GM21528 (cell line): Measurements from ENCODE around the gene CYP24A1.
A peak's percentile ranks its signal among the peaks of the same experiment; 100 is the strongest.

Source experiments
- ATAC-seq: cut with Tn5 transposase; IDR thresholded peaks from one replicate; pipeline ENCODE4 v1.9.1; 2021; ENCODE audit warnings: mild to moderate bottlenecking, moderate library complexity; ENCODE audit not compliant: unreplicated experiment, low FRiP score

Gene CYP24A1

DNA sequence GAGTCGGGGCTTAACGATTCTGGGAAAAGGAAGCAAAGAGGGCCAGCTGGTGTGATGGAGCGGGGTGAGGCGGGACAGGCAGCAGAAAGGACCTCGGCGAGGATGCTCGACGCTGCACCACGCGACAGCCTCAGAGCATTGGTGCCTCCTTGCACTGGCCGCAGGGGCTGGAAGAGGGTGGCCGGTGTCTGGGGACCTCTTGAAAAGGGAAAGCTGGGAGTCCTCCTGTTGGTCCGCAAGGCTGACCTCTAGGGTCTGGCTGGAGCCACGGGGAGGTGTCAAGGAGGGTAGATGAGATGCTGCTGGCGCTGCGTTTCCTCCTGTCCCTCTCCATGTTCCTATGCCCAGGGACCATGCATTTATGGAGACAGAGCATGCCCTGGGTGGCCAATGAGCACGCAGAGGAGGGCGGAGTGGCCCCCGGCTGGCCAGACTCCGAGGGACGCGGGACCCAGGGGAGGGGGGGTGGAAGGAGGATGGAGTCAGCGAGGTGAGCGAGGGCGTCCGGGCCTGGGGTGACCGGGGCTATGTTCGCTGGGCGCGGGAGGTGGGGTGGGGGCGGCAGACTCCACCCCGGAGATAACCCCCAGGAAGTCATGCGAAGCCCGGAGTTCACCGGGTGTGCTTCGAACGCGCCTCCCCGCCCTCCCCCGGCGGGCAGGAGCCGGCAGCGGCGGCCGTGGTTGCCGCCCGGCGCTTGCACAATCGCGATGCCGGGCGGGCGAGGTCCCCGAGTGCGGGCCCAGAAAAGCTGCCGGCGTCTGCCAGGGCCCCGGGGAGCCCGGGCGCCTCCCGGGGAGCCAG lies at the start of gene CYP24A1:
TSS of gene CYP24A1 (minus strand) at position 334 of the 804 bp plus-strand sequence. CDS start 407 bp downstream, outside the sequence.
- no peak for ATAC-seq

- no peak for ATAC-seq
These were observed 49.5 kb upstream of the CYP24A1 start for GRCh38 chr20:54223285-54223684.

DNA sequence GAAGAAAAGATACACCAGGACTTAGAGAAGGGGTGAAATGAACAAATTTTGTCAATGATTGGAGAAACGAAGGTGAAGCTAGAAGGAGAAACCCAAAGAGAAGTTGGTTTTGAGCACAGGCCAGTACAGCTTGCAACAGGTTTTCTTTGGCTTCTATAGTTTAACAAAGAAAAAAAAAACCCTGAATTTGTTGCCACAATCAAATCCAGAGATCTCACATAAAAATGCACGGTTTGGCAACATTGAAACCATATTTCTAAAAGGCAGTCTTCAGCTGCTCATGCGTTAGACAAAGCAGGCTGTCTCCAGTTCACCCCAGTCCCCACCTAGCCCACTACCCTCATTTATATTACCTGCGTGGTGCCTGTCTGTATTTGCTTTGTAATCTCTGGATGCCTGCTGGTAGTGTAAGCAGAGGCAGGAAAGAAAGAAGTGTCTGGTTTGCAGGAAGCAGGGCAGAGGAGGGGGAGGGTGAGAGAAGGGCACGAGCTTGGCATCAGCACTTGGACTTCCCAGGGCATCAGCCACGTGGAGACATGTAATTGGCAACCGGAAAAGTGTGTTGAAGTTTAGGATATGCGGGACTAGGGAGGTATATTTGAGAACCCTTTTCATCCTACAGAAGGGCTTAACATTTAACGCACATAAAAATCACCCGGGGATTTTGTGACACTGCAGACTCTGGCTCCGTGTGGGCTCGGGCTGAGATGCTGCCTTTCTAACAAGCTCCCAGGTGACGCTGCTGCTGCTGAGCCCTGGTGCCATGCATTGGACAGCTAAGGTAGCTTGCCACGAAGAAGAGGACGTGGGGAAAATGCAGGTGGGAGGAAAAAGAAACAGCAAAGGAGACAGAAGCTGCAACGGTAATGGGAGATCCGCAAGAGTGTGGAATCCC lies 48.5 kb upstream of the CYP24A1 start:
- no peak for ATAC-seq

DNA sequence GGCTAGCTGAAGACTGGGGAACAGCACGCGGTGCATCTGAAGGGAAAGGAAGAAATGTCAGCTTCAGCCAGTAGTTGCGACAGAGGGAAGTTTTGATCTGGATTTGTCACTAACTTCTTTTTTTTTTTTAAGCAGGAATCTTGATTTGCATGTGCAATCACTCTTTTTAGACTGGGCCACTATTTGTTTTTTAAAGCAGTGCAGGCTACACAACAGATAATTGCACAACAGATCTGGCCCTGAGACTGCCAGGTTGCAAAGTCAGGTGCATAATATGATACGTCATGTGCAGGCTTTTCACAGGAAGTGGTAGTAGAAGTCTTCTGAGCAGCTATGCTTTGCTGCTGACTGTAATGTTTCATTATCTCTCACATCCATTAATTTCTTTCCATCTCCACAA lies 47.6 kb upstream of the CYP24A1 start:
- ATAC-seq, result no peak

DNA sequence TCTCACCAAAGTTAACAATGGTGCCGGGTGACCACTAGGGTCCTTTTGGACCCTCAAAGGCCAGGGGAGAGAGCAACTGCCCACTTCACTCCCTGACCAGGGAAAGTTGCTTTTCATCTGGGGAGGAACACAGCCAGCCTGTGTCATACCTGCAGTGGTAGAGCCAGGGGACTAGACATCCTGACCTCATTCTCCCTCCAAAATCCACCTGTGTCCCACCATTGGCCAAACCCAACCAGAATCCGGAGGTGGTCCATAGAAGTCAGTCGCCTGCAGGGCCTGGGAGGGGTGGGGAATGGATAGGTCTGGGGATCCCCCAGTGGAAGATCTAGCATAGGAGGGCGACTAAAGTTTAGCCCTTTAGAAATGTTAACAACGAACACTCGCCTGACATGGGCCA lies 46.9 kb upstream of the CYP24A1 start:
- ATAC-seq, result no peak

DNA sequence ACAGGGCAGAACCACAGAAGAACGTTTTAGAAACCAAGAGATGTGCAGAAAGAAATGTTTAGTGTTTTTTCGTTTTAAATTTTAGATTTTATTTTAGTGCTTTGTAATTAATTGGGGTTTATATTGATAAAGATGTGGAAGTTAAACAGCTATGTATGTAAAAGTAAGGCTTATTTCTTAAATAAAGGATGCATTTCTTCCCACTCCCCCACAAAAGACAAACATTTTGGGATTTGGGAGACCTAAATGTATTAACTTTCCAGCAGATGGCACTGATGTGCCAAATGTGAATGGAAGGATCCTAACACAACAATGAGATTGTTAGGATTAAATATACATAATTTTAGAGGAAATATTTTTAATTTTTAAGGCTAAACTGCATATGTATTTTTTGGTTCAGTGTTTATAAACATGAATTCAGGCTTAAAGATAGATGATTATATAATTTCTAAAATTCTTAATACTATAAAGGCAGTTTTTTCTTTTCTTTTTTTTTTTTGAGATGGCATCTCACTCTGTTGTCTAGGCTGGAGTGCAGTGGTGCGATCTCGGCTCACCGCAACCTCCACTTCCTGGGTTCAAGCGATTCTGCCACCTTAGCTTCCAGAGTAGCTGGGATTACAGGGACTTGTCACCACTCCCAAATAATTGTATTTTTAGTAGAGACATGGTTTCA lies 46.1 kb upstream of the CYP24A1 start:
- ATAC-seq, result no peak

DNA sequence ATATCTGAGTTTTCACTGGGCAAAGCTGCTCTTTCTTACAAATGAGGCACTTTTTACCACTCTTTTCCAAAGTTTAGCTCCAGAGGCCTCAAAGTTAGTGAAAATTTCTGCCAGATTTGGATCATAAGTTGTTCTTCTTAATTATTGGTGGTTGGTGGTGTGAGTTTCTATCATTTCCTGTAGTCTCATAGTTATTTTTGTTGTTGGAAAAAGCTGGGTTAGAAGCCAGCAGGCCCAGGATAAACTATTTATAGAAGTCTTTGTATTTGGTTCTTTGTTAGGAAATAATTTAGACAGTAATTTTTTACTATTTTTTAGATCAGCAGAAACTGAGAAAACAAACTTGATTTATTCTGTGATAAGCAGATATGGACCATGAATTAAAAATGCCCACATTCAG lies 44.7 kb upstream of the CYP24A1 start:
- no peak for ATAC-seq

GRCh38 chr20:54217762-54218161 lies 44.0 kb upstream of the CYP24A1 start:
- ATAC-seq, result no peak

- no peak for ATAC-seq
These were observed 41.5 kb upstream of the CYP24A1 start for GRCh38 chr20:54215157-54215789.

- ATAC-seq, result no peak
These were observed 40.8 kb upstream of the CYP24A1 start for GRCh38 chr20:54214566-54214965.

- ATAC-seq, result no peak
These were observed 39.1 kb upstream of the CYP24A1 start for GRCh38 chr20:54212871-54213270.

- no peak for ATAC-seq
These were observed 38.4 kb upstream of the CYP24A1 start for GRCh38 chr20:54212226-54212625.

DNA sequence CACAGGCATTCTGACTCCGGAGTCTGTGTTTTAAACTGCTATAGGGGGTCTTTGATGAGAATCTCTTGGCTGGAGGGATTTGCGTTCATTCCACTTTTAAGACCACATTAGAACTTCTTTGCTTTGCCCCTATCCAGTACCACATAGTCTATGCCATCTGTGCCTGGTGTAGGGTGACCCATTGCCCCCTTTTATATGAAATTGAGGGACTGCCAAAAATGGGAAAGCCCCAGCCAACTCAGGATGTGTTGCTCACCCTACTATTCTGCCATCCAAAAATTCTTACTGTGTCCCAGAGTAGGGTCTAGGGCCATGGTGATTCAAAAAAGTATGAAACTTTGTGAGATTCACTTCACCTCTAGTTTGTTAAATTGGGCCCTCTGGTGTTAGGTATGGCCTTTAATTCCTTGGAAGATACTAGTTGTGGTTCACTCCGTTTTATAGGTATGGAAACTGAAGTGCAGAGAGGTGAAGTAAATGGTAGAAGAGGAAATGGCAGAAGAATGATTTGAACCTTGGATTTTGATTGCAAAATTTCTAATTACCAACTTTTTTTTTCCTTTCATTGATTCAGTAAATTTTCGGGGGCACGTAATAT lies 35.5 kb upstream of the CYP24A1 start:
- no peak for ATAC-seq

DNA sequence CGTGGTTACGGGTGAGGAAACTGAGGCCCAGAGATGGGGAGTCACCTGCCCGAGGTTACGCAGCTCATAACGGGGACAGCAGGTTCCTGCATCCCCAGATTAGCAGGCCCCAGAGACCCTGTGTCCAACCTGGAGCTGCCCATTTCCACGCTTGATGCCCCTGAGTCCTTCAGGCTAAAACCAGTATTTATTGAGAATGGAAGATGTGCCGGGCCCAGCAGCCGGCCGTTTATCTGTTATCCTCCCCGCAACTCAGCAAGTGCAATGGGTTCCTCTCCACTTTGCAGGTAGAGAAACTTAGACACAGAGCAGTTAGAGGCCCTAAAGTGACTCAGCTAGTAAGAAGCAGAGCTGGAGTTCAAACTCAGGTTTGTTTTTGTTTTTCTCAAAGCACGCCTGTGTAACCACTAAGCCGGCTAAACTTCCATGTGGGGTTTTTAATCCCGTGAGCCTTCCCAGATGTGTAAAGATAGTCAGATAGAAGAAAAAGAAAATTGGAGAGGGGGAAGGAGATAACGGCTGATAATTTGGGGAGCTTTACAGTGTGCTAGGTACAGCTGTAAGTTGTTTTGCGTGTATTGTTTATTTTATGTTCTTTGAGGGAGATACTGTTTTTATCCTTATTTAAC lies 34.9 kb upstream of the CYP24A1 start:
- ATAC-seq, result peak; percentile 23

DNA sequence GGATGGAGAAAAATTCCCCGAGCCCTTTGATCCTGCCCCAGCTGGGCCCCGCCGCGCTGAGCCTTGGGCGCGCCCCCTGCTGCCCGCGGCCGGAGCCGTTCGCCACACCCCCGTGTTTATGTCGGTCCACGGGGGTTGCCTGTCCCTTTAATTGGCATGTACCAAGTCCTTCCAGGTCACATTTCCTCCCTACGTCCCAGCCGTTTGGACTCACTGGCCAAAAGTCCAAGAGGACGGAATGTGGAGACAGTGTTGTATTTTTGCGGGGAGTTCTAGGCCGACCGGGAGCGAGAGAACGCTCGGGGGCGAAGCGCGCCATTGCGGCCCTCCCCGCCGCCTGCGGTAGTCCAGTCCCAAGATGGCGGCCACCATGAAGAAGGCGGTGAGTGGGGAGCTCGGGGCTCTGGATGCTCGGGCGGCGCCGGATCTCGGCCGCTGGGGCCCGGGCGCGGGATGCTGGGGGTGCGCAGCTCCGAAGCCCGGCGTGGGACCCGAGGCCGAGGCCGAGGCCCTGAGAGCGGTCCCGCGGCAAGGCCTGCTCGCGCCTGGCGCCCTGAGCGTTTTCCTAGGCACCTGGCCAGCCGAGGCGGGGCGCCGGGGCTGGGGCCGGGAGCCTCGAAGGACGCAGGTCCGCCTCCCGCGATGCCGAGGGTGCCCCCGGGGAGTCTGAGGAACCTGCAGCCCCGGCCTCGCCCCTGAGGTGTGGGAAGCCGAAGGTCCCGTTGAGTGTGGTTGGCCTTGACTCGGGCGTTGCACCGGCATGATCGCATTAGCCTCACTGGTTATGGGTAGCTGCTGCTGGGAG lies 34.2 kb upstream of the CYP24A1 start, which contains the start of gene PFDN4:
TSS of gene PFDN4 (plus strand) at position 345 of the 805 bp plus-strand sequence. CDS start at position 359, 14 bp downstream.
- ATAC-seq, result peak; percentile 98

GRCh38 chr20:54207053-54207742 lies 33.4 kb upstream of the CYP24A1 start:
- peak; percentile 3 for ATAC-seq

- no peak for ATAC-seq
These were observed 31.7 kb upstream of the CYP24A1 start for GRCh38 chr20:54205450-54205849.

DNA sequence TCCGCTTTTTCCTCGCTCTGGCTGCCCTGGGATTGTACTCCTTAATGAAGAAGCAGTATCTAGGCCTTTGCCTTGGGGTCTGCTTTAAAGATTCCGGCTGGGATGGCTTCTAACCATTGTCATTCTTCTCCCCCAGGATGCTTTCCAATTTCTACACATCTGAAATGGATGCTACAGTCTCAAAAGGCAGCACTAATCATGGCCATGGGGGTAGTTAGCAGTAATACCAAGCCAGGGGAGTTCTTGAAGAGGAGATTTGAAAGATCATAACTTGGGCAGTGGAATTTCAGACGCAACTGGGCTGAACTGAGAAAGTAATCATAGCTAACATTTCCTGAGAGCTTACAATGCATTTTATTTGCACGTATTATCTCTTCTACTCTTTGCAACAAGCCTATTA lies 30.7 kb upstream of the CYP24A1 start:
- ATAC-seq, result no peak
